Astrocyte of the spinal cord (primary cell): ENCODE results near the gene GSG1L.
"Not testable (repeated sequence)": the region's sequence is repeated elsewhere in the genome, so short reads cannot be mapped to it uniquely, and the experiment has no call there.

ENCODE experiments used
- DNase-seq: peaks from one replicate; pipeline ENCODE4 v3.0.0; 2011; ENCODE audit warnings: low read depth, low spot score
- H3K4me3 ChIP-seq: 2 replicates; pipeline ENCODE4 v1.5.1; 2011; ENCODE audit warnings: low read depth, mild to moderate bottlenecking, low read length, moderate library complexity
- CTCF ChIP-seq: IDR thresholded peaks from 2 replicates; pipeline ENCODE4 v1.5.1; 2012; ENCODE audit warnings: low read depth, mild to moderate bottlenecking, low read length, inconsistent platforms
- in situ Hi-C: cut with HindIII; loops from 2 replicates; pipeline ENCODE4 v1.10.0; 2017; ENCODE audit warnings: low sequenced_read_pairs

Gene GSG1L

GRCh38 chr16:27951489-27952120 is 111.9 kb downstream of the GSG1L start:
- H3K4me3 ChIP-seq = no peak overlapping the region
- in situ Hi-C loops = no loop called here
- TF ChIP-seq CTCF = no peak
- no peak for DNase-seq

DNA sequence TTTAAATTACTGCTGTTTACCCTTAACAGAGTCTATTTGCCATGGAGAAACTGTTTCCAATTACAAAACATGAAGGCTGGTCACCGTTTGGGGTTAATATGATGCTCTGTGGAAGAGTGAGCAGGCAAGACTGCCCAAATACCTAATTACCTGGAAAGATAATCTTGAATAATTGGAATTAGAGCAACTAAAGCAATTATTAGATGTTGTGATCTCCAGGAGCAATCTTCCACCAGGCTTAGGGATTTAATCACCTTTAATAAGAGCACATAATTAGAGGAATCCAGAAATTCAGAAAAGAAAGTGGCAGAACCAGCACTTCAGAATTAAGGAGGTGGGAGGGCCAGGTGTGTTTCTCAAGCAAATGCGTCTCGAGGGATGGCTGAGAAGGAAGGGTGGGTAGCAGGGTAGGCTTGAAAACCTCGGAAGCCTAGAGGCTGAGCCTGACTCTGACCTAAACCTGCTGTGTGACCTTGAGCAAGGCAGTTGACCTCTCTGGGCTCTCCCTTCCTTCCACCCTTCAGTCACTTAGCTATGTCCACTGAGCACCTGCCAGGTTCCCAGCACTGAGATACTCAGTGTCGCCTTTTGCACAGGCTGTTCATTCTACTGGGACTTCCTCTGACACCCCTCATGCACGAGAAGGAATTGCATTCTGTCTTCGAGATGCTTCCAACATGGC is 113.2 kb downstream of the GSG1L start:
- H3K4me3 ChIP-seq = no peak overlapping the region
- no peak for TF ChIP-seq CTCF
- in situ Hi-C loops = no loop called here
- DNase-seq = no peak

- DNase-seq = no peak
- in situ Hi-C loops = no loop called here
- H3K4me3 ChIP-seq = no peak overlapping the region
- no peak for TF ChIP-seq CTCF
These were observed 115.8 kb downstream of the GSG1L start for GRCh38 chr16:27947696-27948095.

- no peak for DNase-seq
- TF ChIP-seq CTCF = no peak
- in situ Hi-C loops = no loop called here
- no peak overlapping the region for H3K4me3 ChIP-seq
These were observed 118.1 kb downstream of the GSG1L start for GRCh38 chr16:27945233-27945973.

GRCh38 chr16:27943766-27944165 is 119.7 kb downstream of the GSG1L start:
- H3K4me3 ChIP-seq = no peak overlapping the region
- TF ChIP-seq CTCF = no peak
- in situ Hi-C loops = no loop called here
- DNase-seq = no peak

GRCh38 chr16:27942071-27942470 is 121.4 kb downstream of the GSG1L start:
- H3K4me3 ChIP-seq, in situ Hi-C loops, DNase-seq: not testable (repeated sequence)

DNA sequence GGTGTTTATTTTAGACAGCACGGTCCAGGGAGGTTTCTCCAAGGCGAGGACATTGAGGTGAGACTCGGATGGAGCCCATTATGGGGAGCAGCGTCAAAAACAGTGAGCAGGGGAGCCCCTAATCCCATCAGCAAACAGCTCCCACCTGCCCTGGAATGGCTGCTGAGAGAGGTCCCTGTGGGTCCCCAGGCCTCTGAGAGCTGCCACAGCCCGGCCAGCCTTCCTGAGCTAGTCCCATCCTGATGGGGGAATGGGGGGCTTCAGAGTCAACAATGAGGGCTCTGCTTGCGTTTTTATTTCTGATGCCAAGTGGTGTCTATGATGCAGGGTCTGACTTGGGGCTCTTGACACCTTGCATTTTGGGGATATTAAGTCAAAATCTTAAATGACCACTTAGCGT is 128.4 kb downstream of the GSG1L start:
- TF ChIP-seq CTCF = no peak
- DNase-seq = no peak
- in situ Hi-C loops = no loop called here
- H3K4me3 ChIP-seq = no peak overlapping the region
